ENCODE measurements around the gene RAB3GAP1.

- TF ChIP-seq CTCF (IDR thresholded peaks at IDR 0.05; ENCODE audit: borderline replicate concordance, extremely low read depth, low read length, poor library complexity, severe bottlenecking) (no peak), EZH2 (IDR thresholded peaks at IDR 0.05; ENCODE audit: borderline replicate concordance, low read depth, low read length, severe bottlenecking) (no peak)
Measured at GRCh38 chr2:135125940-135126339, 73.8 kb downstream of the RAB3GAP1 start.

Data from DND-41 (cell line).